ENCODE data around the gene PLCB1. TPM values are rescaled to one million over a fixed set of nuclear protein-coding genes. Genes with fewer than 3 reads are reported as not detected.

The PLCB1 gene
- total RNA-seq = 20.7 and 33.4 TPM in 2 replicates

DNA sequence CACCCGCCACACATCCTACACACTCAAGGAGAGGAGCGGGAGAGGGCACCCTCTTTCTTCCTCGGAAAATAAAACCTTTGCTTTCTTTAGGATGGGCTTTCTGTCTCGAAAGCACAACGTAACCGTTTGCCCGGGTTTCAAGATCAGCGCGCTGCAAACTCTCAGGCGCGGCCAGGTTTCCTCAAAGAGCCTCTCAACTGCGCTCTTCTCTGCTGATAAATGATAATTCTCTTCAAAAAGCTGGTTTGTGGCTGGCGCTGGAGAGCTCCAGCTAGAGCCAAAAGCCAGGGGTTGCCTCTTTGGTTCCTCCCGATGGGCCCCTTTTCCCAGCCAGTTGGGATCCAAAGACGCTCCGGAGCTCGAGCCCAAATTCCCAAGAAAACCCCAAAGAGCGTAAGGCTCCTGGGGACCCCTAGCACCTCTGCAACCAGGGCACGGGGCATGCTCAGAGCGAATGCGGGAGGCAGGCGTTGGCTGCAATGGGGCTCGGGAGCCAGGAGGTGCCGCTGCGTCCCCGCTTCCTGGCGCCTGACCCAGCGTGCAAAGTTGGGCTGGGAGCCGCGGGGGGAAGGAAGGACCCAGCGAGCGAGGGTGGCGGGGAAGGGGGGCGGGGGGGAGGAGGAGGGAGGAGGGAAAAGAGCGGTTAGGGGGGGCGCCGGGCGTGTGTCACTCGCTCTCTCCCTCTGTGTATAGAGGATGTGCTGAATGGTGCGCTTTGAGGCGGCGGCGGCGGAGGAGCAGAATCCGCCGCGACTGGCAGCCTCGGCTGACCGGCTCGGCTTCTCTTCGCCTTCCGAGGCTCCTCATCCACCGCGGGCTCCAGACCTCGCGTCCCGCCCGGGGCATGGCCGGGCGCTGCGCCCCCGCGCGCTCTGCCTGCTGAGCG is at the start of gene PLCB1:
Gene PLCB1 (plus strand): TSS at position 669 of the 886 bp plus-strand sequence. CDS start 386 bp downstream, outside the sequence.

Other genes with a start within 250 kb of the PLCB1 start
- not detected in 2 replicates for gene HAO1, start 191.8 kb upstream of the PLCB1 start, total RNA-seq
- 10.0 and 16.7 TPM in 2 replicates for gene TMX4, start 112.5 kb upstream of the PLCB1 start, total RNA-seq

Data from bladder microvascular endothelial cell (primary cell).